Psoas muscle (tissue), 8 donors: ENCODE measurements around the gene KAZN. TPM values are rescaled to one million over a fixed set of nuclear protein-coding genes. Genes with fewer than 3 reads are reported as not detected.
A peak's percentile ranks its signal among the peaks of the same experiment; 100 is the strongest.

Experiments
- ATAC-seq, 4 donors: fragments of 200-7000 bp; cut with Tn5 transposase; one replicate each; pipeline ENCODE4 v1.9.1; 2020; ENCODE audit warnings: moderate library complexity in 3 of 4, mild to moderate bottlenecking in 2 of 4
- DNase-seq, 2 donors: peaks; one replicate each; pipeline ENCODE4 v3.0.0-alpha.2; 2020
- H3K27ac ChIP-seq: fragments of 200-600 bp; one replicate; pipeline ENCODE4 v1.8.0; 2022
- H3K27me3 ChIP-seq, 3 donors: fragments of 200-600 bp in 1 of 3; one replicate each; pipeline versions ENCODE4 v1.6.1 to v1.8.0; 2013 to 2022; ENCODE audit warnings: low read length in 2 of 3, mild to moderate bottlenecking in 2 of 3, moderate library complexity in 1 of 3; ENCODE audit not compliant: insufficient read depth in 3 of 3
- H3K36me3 ChIP-seq, 2 donors: fragments of 200-600 bp in 1 of 2; one replicate each; pipeline versions ENCODE4 v1.6.1 to v1.8.0; 2013 to 2022; ENCODE audit warnings: low read depth in 1 of 2, mild to moderate bottlenecking in 1 of 2, moderate library complexity in 1 of 2; ENCODE audit not compliant: insufficient read depth in 1 of 2
- H3K4me1 ChIP-seq: fragments of 200-600 bp; one replicate; pipeline ENCODE4 v1.8.0; 2022
- H3K4me3 ChIP-seq: fragments of 200-600 bp; one replicate; pipeline ENCODE4 v1.8.0; 2022; ENCODE audit warnings: mild to moderate bottlenecking
- H3K9me3 ChIP-seq: fragments of 200-600 bp; one replicate; pipeline ENCODE4 v1.8.0; 2022
- CTCF ChIP-seq: fragments of 200-600 bp; IDR thresholded peaks from one replicate; pipeline ENCODE4 v1.8.0; 2022; ENCODE audit warnings: antibody characterized with exemption
- WGBS, 3 donors: extraction: QIAGEN DNeasy Blood & Tissue Kit; methylation state at CpG; one replicate each; pipeline versions ENCODE4 v1.1.6 to v1.1.7; 2013; 5-methylcytosine and 5-hydroxymethylcytosine counted together
- intact Hi-C, 2 donors: fragments of 100-400 bp; cut with DNase I; formaldehyde crosslinking; loops; one replicate each; pipeline versions ENCODE4 v1.11.0 to v1.14.2; 2022
- polyA plus RNA-seq, 3 donors: library from polyadenylated mRNA; stranded (reverse); fragments of 200-250 nt; gene quantifications; one replicate each; pipeline ENCODE4 v1.2.3, GENCODE V29; 2013
- total RNA-seq, 4 donors: library from RNA; stranded (reverse); fragmentation: NEBNext Ultra II Directional in 2 of 4; extraction: Animal tissue kit (Norgen Biotek cat#: 25700) in 2 of 4; gene quantifications; one replicate each; pipeline versions ENCODE4 v1.2.1 to v1.2.4, GENCODE V29; 2021 to 2023
- donor health status: healthy with polysubstance abuse.
- donor health status: DM: no; HTN: no; CAD: no; lungs with moderate emphysema.
- donor health status: Bipolar disorder and iron deficiency.
- donor health status: healthy.
- donor health status: DM: yes; HTN: yes; CAD: no.
- donor health status: DM: no; HTN: no; CAD: no.
- donor health status: DM: no; HTN: no; CAD: no.
- donor health status: DM: yes; HTN: yes; CAD: no.

The KAZN gene
- total and polyA plus RNA-seq, 7 donors = 0.23 to 2.3 (median 0.97) TPM

- DNase-seq = peak in 1 of 2 donors; percentile 7
- H3K27ac ChIP-seq = no peak overlapping the region
- no peaks in the 10 kb centered on the region for H3K4me1 ChIP-seq
- no peaks in the 10 kb centered on the region for H3K9me3 ChIP-seq
- no peak overlapping the region for H3K4me3 ChIP-seq
- intact Hi-C loops = no loop called here
- no peaks in the 10 kb centered on the region for H3K36me3 ChIP-seq
- TF ChIP-seq CTCF = no peak
- WGBS, 3 donors = 81 to 84% (median 83%) methylated on average over 11 of the region's 11 CpGs
- H3K27me3 ChIP-seq = no peaks in the 10 kb centered on the region
- no peak for ATAC-seq
These were observed 316.0 kb downstream of the KAZN start for GRCh38 chr1:14914351-14914988.

DNA sequence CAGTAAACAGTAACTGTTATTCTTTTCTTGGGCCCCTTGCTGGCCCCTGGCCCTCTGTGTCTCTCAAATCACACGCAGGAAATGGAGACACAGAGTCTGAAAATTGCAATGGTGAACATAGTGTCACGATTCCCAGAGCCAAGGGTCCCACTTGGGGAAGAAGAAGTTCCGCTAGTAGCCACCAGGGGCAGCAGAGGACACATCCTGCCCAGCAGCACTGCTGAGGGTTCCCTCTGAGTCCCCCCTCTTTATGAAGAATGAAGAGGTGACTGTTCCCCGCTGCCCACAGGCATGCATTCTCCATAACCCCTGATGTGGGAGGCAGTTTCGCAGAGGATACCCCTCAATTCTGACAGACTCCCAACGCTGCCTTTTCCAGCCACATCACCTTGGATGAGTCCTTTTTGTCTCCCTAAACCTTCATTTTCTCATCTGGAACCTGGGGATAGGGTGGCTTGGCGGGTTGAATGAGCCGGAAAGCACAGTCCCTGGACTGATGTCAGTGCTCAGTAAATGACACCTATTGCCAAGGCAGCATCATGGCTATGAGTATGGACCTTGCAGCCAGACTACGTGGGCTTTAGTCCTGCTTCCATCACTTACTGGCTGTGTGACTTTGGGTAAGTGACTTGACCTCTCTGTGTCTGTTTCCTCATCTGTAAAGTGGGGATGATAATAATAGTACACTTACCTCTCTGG is 317.0 kb downstream of the KAZN start:
- 46 to 49% (median 47%) methylated on average over 9 of the region's 9 CpGs for WGBS, 3 donors

GRCh38 chr1:14919289-14919688 is 320.8 kb downstream of the KAZN start:
- intact Hi-C loops = no loop called here
- WGBS, 3 donors = 89 to 93% (median 89%) methylated on average over 10 of the region's 10 CpGs
- TF ChIP-seq CTCF = no peak
- Histone ChIP-seq H3K4me1 (no peaks in the 10 kb centered on the region), H3K4me3 (no peak overlapping the region), H3K27me3 (peaks cover 0 to 9% (median 3%) of the 10 kb centered on the region in 3 donors), H3K36me3 (no peaks in the 10 kb centered on the region), H3K27ac (no peak overlapping the region), H3K9me3 (no peaks in the 10 kb centered on the region)
- DNase-seq = no peak
- no peak for ATAC-seq

More for the DNA sequence above, 317.0 kb downstream of the KAZN start:
- no peaks in the 10 kb centered on the region for H3K9me3 ChIP-seq
- H3K4me3 ChIP-seq = no peak overlapping the region
- no peaks in the 10 kb centered on the region for H3K27me3 ChIP-seq
- H3K4me1 ChIP-seq = no peaks in the 10 kb centered on the region
- intact Hi-C loops = no loop called here
- peak; percentile 33 to 59 for DNase-seq
- TF ChIP-seq CTCF = peak; percentile 74
- peak in 2 of 4 donors; percentile 41 to 54 for ATAC-seq
- H3K27ac ChIP-seq = no peak overlapping the region
- H3K36me3 ChIP-seq = no peaks in the 10 kb centered on the region

DNA sequence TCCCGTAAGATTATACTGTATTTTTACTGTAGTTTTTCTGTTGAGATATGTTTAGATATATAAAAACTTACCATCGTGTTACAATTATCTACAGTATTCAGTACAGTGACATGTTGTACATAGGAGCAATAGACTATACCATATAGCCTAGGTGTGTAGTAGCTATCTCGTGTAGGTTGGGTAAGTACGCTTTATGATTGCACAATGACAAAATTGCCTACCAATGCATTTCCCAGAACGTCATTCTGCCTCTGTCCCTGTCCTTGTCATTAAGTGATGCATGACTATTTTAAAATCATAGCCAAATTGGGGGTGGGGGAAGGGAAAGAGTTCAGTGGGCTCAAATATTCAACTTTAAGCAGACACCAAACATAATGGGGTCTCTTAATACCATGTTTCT is 321.3 kb downstream of the KAZN start:
- whole genome bisulfite sequencing, 3 donors = 64 to 74% (median 64%) methylated on average over 5 of the region's 5 CpGs

More for the DNA sequence above, 321.3 kb downstream of the KAZN start:
- no peaks in the 10 kb centered on the region for H3K36me3 ChIP-seq
- no peaks in the 10 kb centered on the region for H3K9me3 ChIP-seq
- no peak for DNase-seq
- no peak for TF ChIP-seq CTCF
- intact Hi-C loops = loop anchor here in 1 of 2 donors (5.0 kb wide), 1 partner anchor 108 kb away; no protein-coding TSS in a partner anchor
- H3K4me3 ChIP-seq = no peak overlapping the region
- no peaks in the 10 kb centered on the region for H3K4me1 ChIP-seq
- peaks cover 0 to 12% (median 3%) of the 10 kb centered on the region in 3 donors for H3K27me3 ChIP-seq
- no peak for ATAC-seq
- no peak overlapping the region for H3K27ac ChIP-seq
